ENCODE measurements around the gene YY1. TPM values are rescaled to one million over a fixed set of nuclear protein-coding genes. Genes with fewer than 3 reads are reported as not detected.
A peak's percentile ranks its signal among the peaks of the same experiment; 100 is the strongest.

Gene YY1
- total and polyA plus RNA-seq, 5 donors = 28.8 to 47.4 (median 45.7) TPM

DNA sequence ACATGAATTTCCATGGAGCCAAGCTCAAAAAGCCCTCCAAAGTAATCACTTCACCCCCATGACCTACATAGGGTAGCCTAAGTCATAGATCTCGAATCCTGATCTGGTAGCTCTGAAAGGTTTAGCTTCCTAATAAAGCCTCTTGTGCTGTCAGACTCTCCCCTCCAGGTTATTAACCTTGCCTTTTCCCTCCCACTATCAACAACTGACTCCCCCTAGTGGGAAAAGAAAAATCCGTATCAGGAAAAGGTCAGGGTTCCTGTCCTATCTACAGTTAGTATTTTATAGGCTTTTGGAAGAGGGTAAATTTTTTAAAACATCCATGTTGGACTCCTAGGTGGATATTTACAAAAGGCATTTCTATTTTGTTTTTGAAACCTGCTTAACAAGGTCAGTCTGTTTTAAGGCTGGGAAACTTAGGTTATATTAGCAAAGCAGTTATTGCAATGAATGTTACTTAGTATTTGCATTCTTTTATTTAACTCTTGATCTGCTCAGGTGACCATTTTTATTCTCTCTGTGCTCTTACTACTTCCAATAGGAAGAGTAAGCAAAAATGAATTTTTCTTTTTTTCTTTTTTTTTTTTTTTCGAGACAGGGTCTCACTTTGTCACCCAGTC lies 8.0 kb downstream of the YY1 start:
- peak; percentile 29 to 44 for ATAC-seq
- H3K4me1 ChIP-seq (ENCODE audit: control insufficient read depth, insufficient read depth, low read length) = peaks cover 12% of the 10 kb centered on the region
- 25% methylated on average over 3 of the region's 3 CpGs for WGBS
- no peaks in the 10 kb centered on the region for H3K27me3 ChIP-seq (ENCODE audit: control insufficient read depth, insufficient read depth)
- intact Hi-C loops (cut with DNase I) = no loop called here
- H3K27ac ChIP-seq (ENCODE audit: low read length) = no peak overlapping the region
- no peak overlapping the region for H3K4me3 ChIP-seq (ENCODE audit: low read length)
- DNase-seq = no peak
- H3K9me3 ChIP-seq (ENCODE audit: control insufficient read depth, low read length) = no peaks in the 10 kb centered on the region

DNA sequence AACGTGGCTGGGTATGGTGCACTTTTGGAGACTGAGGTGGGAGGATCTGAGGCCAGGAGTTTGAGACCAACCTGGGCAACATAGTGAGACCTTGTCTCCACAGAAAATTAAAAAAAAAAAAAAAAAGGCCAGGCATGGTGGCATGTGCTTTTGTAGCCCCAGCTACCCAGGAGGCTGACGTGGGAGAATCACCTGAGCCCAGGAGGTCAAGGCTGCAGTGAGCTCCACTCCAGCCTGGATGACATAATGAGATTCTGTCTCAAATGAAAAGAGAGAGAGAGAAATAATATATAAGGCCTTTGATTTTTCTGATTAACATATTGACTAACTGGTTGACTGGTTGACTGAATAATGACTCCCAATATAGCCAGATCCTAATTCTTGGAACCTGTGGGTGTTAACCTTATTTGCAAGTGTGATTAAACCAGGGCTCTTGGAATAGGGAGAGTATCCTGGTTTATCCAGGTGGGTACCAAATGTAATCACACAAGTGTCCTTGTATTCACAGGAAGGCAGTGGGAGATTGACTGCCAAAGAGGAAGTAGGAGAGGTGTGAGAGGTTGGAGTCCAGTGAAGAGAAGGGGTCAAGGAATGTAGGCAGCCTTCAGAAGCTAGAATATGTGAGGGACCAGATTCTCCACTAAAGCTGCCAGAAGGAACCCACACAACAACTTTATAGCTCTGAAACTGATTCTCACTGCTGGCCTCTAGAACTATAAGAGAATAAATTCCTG lies 12.0 kb downstream of the YY1 start:
- Histone ChIP-seq H3K27ac (ENCODE audit: low read length) (no peak overlapping the region), H3K9me3 (ENCODE audit: control insufficient read depth, low read length) (no peaks in the 10 kb centered on the region), H3K27me3 (ENCODE audit: control insufficient read depth, insufficient read depth) (no peaks in the 10 kb centered on the region), H3K4me1 (ENCODE audit: control insufficient read depth, insufficient read depth, low read length) (peaks cover 11% of the 10 kb centered on the region), H3K4me3 (ENCODE audit: low read length) (no peak overlapping the region)
- no peak for ATAC-seq
- no peak for DNase-seq
- intact Hi-C loops (cut with DNase I) = no loop called here
- WGBS = 83% methylated on average over 2 of the region's 2 CpGs

DNA sequence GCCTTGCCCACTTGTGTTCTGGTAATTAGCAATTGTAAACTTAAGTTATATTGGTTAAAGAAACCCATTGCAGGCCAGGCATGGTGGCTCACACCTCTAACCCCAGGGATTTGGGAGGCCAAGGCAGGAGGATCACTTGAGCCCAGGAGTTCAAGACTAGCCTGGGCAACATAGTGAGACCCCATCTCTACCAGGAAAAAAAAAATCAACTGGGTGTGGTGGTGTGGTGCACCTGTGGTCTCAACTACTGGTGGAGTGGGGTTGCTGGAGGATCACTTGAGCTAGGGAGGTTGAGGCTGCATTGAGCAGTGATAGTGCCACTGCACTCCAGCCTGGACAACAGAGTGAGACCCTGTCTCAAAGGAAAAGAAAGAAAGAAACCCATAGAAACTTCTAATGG lies 13.7 kb downstream of the YY1 start:
- no peaks in the 10 kb centered on the region for H3K27me3 ChIP-seq (ENCODE audit: control insufficient read depth, insufficient read depth)
- no peaks in the 10 kb centered on the region for H3K9me3 ChIP-seq (ENCODE audit: control insufficient read depth, low read length)
- peaks cover 6% of the 10 kb centered on the region for H3K4me1 ChIP-seq (ENCODE audit: control insufficient read depth, insufficient read depth, low read length)
- intact Hi-C loops (cut with DNase I) = no loop called here
- ATAC-seq (no peak), DNase-seq (no peak)
- no peak overlapping the region for H3K27ac ChIP-seq (ENCODE audit: low read length)
- no peak overlapping the region for H3K4me3 ChIP-seq (ENCODE audit: low read length)

DNA sequence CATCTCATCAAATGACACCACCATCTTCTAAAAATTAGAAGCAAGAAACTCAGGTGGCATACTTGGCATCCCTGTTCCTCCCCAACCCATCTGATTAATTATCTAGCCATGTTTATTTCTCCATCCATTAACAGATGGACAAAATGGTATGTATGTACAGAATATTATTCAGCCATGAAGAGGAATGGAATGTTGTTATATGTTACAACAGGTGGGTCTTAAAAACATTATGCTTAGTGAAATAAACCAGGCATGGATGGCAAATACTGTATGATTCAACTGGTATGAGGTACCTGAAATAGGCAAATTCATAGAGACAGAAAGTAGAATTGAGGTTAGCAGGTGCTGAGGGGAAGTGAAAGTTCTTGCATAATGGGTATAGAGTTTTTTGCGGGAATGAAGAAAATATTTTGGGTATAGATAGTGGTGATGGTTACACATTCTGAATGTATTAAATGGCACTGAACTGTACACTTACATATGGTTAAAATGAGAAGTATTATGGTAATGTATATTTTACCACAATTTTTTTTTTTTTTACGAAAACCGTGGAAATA lies 17.5 kb downstream of the YY1 start:
- Histone ChIP-seq H3K9me3 (ENCODE audit: control insufficient read depth, low read length) (no peaks in the 10 kb centered on the region), H3K27me3 (ENCODE audit: control insufficient read depth, insufficient read depth) (no peaks in the 10 kb centered on the region), H3K4me3 (ENCODE audit: low read length) (no peak overlapping the region), H3K27ac (ENCODE audit: low read length) (no peak overlapping the region), H3K4me1 (ENCODE audit: control insufficient read depth, insufficient read depth, low read length) (peaks cover 2% of the 10 kb centered on the region)
- no peak for DNase-seq
- intact Hi-C loops (cut with DNase I) = no loop called here
- no peak for ATAC-seq
- WGBS = 91% methylated on average over 3 of the region's 3 CpGs

DNA sequence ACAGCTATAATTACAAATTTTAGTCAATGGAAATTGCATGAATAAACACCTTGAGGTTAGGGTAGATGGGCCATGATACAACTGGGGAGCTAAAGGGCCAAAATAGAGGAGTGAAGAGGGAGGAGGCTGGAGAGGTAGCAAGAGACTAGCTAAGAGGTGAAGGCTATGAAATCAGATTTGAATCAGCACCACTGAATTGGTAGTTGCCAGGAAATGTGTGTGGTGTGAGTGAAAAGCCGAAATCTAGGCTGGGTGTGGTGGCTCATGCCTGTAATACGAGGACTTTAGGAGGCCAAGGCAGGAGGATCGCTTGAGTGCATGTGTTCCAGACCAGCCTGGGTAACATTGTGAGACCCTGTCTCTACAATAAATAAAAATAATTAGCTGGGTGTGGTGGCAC lies 22.7 kb downstream of the YY1 start:
- 89% methylated on average over 3 of the region's 3 CpGs for WGBS
- H3K27me3 ChIP-seq (ENCODE audit: control insufficient read depth, insufficient read depth) = no peaks in the 10 kb centered on the region
- intact Hi-C loops (cut with DNase I) = no loop called here
- no peak overlapping the region for H3K4me3 ChIP-seq (ENCODE audit: low read length)
- no peaks in the 10 kb centered on the region for H3K9me3 ChIP-seq (ENCODE audit: control insufficient read depth, low read length)
- no peak for ATAC-seq
- DNase-seq = no peak
- peak overlapping the region; percentile 13 for H3K27ac ChIP-seq (ENCODE audit: low read length)
- H3K4me1 ChIP-seq (ENCODE audit: control insufficient read depth, insufficient read depth, low read length) = peaks cover 6% of the 10 kb centered on the region

DNA sequence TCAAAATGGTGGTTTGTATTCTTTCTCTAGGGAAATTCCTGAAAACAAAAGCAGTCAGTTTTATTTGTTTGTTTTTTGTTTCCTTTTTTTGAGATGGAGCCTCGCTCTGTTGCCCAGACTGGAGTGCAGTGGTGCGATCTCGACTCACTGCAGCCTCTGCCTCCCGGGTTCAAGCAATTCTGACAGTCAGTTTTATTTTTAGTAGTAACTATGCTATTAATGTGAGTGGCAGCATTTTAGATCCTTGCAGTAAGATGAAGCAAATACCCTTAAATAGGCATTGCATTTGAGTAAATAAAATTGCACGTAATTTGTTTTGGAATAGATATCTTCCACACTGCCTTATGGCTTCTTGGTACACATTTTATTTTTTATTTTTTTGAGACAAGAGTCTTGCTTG lies 23.6 kb downstream of the YY1 start:
- Histone ChIP-seq H3K4me3 (ENCODE audit: low read length) (no peak overlapping the region), H3K27ac (ENCODE audit: low read length) (no peak overlapping the region), H3K4me1 (ENCODE audit: control insufficient read depth, insufficient read depth, low read length) (peaks cover 4% of the 10 kb centered on the region), H3K27me3 (ENCODE audit: control insufficient read depth, insufficient read depth) (no peaks in the 10 kb centered on the region), H3K9me3 (ENCODE audit: control insufficient read depth, low read length) (no peaks in the 10 kb centered on the region)
- no peak for DNase-seq
- WGBS = 38% methylated on average over 5 of the region's 5 CpGs
- ATAC-seq = no peak
- intact Hi-C loops (cut with DNase I) = no loop called here

DNA sequence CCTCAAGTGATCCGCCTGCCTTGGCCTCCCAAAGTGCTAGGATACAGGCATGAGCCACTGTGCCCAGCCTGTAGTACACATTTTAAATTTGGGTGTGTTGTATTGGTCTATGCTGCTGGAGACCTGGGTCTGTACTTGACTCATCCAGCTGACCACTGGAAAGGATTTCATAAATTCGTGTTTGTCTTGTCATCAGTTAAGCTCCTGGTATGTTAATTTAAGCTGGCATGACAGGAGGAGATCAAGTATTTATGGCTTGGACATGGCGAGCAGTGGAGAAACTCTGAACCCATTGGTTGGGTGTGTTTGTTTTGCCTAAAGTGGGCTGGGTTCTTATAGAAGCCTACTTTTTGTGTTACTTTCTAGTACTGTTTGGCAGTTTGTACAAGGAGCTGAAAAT lies 24.2 kb downstream of the YY1 start:
- Histone ChIP-seq H3K27me3 (ENCODE audit: control insufficient read depth, insufficient read depth) (no peaks in the 10 kb centered on the region), H3K9me3 (ENCODE audit: control insufficient read depth, low read length) (no peaks in the 10 kb centered on the region), H3K4me1 (ENCODE audit: control insufficient read depth, insufficient read depth, low read length) (peaks cover 4% of the 10 kb centered on the region), H3K27ac (ENCODE audit: low read length) (no peak overlapping the region), H3K4me3 (ENCODE audit: low read length) (no peak overlapping the region)
- no peak for DNase-seq
- intact Hi-C loops (cut with DNase I) = no loop called here
- no peak for ATAC-seq
- WGBS = 76% methylated on average over 3 of the region's 3 CpGs

DNA sequence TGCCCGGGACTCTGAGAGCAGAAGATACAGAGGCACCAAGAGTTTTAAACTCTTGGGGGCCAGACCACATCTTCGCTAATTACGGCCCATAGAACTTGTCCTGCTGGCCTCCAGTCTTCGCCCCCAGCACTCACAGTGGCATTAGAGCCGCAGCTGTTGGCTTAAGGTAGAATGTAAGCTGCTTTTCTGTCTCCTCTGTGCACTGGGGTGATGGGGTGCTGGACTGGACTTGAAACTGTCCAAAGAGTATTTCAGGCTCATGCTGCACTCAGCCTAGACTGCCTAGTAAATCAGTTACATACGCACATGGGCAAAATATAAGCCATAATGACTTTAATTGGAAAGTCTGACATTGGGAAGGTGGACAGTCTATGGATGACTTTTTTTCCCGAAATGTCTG lies 29.0 kb downstream of the YY1 start:
- ATAC-seq = no peak
- Histone ChIP-seq H3K9me3 (ENCODE audit: control insufficient read depth, low read length) (no peaks in the 10 kb centered on the region), H3K4me3 (ENCODE audit: low read length) (no peak overlapping the region), H3K27ac (ENCODE audit: low read length) (no peak overlapping the region), H3K4me1 (ENCODE audit: control insufficient read depth, insufficient read depth, low read length) (peaks cover 1% of the 10 kb centered on the region), H3K27me3 (ENCODE audit: control insufficient read depth, insufficient read depth) (no peaks in the 10 kb centered on the region)
- 97% methylated on average over 7 of the region's 7 CpGs for WGBS
- no peak for DNase-seq
- intact Hi-C loops (cut with DNase I) = no loop called here

DNA sequence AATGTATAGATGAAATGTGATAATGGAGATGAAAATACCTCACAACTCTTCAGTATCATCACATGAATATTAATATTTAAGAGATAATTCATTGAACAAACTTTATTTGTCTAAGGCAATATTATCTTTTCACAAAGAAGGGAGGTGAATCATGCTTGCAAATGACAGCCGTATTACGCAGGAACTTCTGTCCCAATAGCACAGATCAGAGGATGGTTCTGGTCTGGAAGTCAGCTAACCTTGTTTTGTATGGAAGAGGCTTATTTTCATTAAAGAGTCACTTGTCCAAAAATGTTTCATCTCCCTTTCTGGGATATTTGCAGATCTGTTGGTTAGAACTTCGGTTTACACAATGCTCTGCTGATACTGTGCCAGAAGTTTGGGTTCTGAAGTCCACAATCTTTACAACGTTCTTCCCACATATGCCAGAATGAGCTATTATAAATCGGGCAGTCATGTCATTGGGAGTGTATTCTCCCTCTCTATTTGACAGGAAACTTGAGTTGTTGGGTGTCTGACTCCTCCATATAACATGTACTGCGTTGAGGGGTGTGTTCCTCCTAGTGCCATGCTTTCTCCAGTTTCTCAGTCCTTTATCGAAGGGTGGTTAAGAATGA lies 29.8 kb downstream of the YY1 start:
- no peaks in the 10 kb centered on the region for H3K27me3 ChIP-seq (ENCODE audit: control insufficient read depth, insufficient read depth)
- intact Hi-C loops (cut with DNase I) = no loop called here
- no peak for ATAC-seq
- no peak for DNase-seq
- no peak overlapping the region for H3K4me3 ChIP-seq (ENCODE audit: low read length)
- H3K9me3 ChIP-seq (ENCODE audit: control insufficient read depth, low read length) = no peaks in the 10 kb centered on the region
- 68% methylated on average over 7 of the region's 7 CpGs for WGBS
- peaks cover 1% of the 10 kb centered on the region for H3K4me1 ChIP-seq (ENCODE audit: control insufficient read depth, insufficient read depth, low read length)
- no peak overlapping the region for H3K27ac ChIP-seq (ENCODE audit: low read length)

DNA sequence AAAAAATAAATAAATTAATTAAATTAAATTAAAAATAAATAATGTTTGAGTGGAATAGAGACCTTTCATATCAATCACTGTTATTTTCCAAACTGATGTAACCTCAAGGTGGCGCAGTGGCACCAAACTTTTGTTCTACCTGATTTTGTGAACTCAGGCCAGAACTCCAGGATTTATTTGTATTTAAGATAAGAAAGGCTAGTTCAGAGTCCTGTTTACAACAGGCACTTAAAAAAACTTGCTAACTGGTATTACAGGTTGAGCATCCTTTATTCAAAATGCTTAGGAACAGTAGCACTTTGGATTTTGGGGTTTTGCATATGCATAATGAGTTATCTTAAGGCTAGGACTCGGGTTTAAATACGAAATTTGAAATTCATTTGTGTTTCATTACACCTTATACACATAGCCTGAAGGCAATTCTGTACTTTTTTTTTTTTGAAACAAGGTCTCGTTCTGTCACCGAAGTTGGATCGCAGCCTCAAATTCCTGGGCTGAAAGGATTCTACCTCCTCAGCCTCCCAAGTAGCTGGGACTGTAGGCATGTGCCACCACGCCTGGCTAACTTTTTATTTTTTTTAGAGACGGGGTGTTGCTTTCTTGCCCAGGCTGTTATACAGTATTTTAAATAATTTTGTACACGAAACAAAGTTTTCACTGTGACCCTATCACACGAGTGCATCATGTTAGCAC lies 32.4 kb downstream of the YY1 start:
- DNase-seq (peak in 1 of 3 donors; percentile 38), ATAC-seq (peak; percentile 17 to 22)
- intact Hi-C loops (cut with DNase I) = loop anchor here in 1 of 4 donors (10.0 kb wide), 1 partner anchor 373 kb away; no protein-coding TSS in a partner anchor
- Histone ChIP-seq H3K27ac (ENCODE audit: low read length) (no peak overlapping the region), H3K27me3 (ENCODE audit: control insufficient read depth, insufficient read depth) (no peaks in the 10 kb centered on the region), H3K4me3 (ENCODE audit: low read length) (no peak overlapping the region), H3K4me1 (ENCODE audit: control insufficient read depth, insufficient read depth, low read length) (peaks cover 1% of the 10 kb centered on the region), H3K9me3 (ENCODE audit: control insufficient read depth, low read length) (no peaks in the 10 kb centered on the region)
- 81% methylated on average over 10 of the region's 10 CpGs for WGBS

DNA sequence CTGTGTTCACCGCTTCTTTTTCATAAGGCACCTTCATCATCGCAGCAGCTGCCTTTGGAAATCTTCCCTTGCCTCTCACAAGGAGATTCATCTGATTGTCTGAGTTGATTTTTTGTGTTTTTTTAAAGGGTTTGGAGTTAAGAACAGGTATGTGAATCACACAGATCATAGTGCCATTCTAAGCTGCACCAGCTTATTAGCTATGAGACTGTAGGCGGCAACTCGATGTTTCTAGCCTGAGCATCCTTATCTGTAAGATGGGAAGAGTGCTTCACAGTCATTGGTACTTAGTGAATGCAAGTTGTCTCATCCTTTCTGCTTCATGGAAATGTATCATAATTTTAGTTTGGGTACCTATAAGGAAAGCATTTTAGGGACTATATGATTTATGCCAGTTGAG lies 35.3 kb downstream of the YY1 start:
- intact Hi-C loops (cut with DNase I) = loop anchor here in 1 of 4 donors (10.0 kb wide), 1 partner anchor 371 kb away; no protein-coding TSS in a partner anchor
- Histone ChIP-seq H3K4me3 (ENCODE audit: low read length) (no peak overlapping the region), H3K27ac (ENCODE audit: low read length) (no peak overlapping the region), H3K27me3 (ENCODE audit: control insufficient read depth, insufficient read depth) (no peaks in the 10 kb centered on the region), H3K4me1 (ENCODE audit: control insufficient read depth, insufficient read depth, low read length) (no peaks in the 10 kb centered on the region), H3K9me3 (ENCODE audit: control insufficient read depth, low read length) (no peaks in the 10 kb centered on the region)
- ATAC-seq (no peak), DNase-seq (no peak)
- 92% methylated on average over 4 of the region's 4 CpGs for WGBS
